IMR-90 (cell line): Measurements from ENCODE around the gene GDI2.

Experiments used
- BHLHE40 ChIP-seq: fragments of 150-350 bp; IDR thresholded peaks from 2 replicates; pipeline ENCODE4 v1.6.1; 2016; ENCODE audit warnings: mild to moderate bottlenecking, low read depth, low read length
- CEBPB ChIP-seq: IDR thresholded peaks from 2 replicates; pipeline ENCODE4 v1.6.1; 2012; ENCODE audit warnings: low read depth, low read length, improper control_type of control experiment
- FOS ChIP-seq: fragments of 150-350 bp; IDR thresholded peaks from 2 replicates; pipeline ENCODE4 v1.6.1; 2016; ENCODE audit warnings: low read depth, low read length
- MAZ ChIP-seq: IDR thresholded peaks from 2 replicates; pipeline ENCODE4 v1.6.1; 2012; ENCODE audit warnings: low read depth, mild to moderate bottlenecking, low read length, improper control_type of control experiment, moderate library complexity, borderline replicate concordance
- MXI1 ChIP-seq: IDR thresholded peaks from 2 replicates; pipeline ENCODE4 v1.6.1; 2012; ENCODE audit warnings: low read depth, mild to moderate bottlenecking, low read length, moderate library complexity, borderline replicate concordance
- NFE2L2 ChIP-seq: fragments of 150-350 bp; IDR thresholded peaks from 2 replicates; pipeline ENCODE4 v1.6.1; 2016; ENCODE audit warnings: low read depth, mild to moderate bottlenecking, low read length
- POLR2A ChIP-seq: IDR thresholded peaks from 2 replicates; pipeline ENCODE4 v1.6.1; 2012; ENCODE audit warnings: mild to moderate bottlenecking, low read depth, low read length
- RAD21 ChIP-seq: IDR thresholded peaks from 2 replicates; pipeline ENCODE4 v1.6.1; 2012; ENCODE audit warnings: low read length, improper control_type of control experiment
- RCOR1 ChIP-seq: IDR thresholded peaks from 2 replicates; pipeline ENCODE4 v1.6.1; 2012; ENCODE audit warnings: mild to moderate bottlenecking, low read length, improper control_type of control experiment; ENCODE audit not compliant: insufficient replicate concordance
- RFX5 ChIP-seq: IDR thresholded peaks from 2 replicates; pipeline ENCODE4 v1.8.0; 2012; ENCODE audit warnings: low read depth, mild to moderate bottlenecking, low read length, moderate library complexity
- SMC3 ChIP-seq: fragments of 150-350 bp; IDR thresholded peaks from 2 replicates; pipeline ENCODE4 v1.6.1; 2016; ENCODE audit warnings: low read depth, mild to moderate bottlenecking, antibody characterized with exemption, low read length, moderate library complexity
- TF ChIP-seq, protein P1 (sequence below): conservative IDR thresholded peaks from 2 replicates; pipeline ENCODE4 v1.5.1; 2012; ENCODE audit warnings: mild to moderate bottlenecking, low read depth, low read length, improper control_type of control experiment
- TF ChIP-seq, protein P2 (sequence below): fragments of 150-350 bp; IDR thresholded peaks from 2 replicates; pipeline ENCODE4 v1.6.1; 2016; ENCODE audit warnings: low read depth, mild to moderate bottlenecking, low read length, moderate library complexity, borderline replicate concordance
- TF ChIP-seq, protein P3 (sequence below): fragments of 150-350 bp; IDR thresholded peaks from 2 replicates; pipeline ENCODE4 v1.6.1; 2017; ENCODE audit warnings: mild to moderate bottlenecking, antibody characterized with exemption, low read length, low read depth

DNA sequence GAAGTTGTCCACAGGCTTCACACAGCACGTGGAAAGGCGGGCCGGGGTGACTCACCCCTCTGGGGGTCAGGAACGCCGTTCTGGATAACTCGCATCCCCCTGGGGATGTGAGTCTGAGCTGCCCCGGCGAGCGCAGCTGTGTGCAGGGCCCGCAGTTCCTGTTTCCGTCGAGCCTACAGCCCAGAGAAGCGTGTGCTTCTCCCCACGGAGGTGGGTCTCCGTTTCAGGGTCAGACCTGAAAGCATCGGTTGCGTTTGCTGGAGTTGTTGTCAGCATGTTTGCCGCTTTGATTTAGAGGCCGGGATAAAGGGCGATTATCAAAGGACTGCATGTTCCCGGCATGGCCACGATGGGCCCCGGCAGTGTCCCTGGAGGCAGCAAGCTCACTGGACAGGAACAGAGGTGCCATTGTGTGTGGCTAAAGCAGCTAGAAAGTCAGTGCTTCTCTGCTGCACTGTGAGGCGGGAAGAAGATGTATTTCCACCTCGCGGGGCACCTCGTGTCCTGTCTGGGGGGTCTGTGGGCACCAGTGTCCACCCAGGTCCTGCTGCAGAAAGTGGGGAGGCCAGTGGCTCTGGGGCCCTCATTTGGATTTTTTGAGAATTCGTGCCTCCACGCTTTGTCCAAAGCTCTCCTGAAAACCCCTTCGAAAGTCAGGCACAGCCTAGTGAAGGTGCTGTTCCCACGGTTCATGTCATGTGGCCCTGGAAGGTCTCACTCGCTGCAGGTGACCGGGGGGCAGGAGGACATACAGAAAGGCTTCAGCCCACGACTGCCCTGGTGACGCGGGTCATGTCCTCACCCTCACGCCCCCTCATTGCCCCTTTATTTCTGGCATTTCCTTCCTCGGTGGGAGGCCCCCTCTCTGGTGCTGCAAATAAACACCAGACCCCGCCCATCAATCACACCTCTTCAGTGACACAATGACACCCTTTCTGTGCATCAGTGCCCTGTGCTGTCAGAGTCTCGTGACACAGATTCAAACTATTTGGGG is 27.4 kb upstream of the GDI2 start:
- TF ChIP-seq, protein P1, sequence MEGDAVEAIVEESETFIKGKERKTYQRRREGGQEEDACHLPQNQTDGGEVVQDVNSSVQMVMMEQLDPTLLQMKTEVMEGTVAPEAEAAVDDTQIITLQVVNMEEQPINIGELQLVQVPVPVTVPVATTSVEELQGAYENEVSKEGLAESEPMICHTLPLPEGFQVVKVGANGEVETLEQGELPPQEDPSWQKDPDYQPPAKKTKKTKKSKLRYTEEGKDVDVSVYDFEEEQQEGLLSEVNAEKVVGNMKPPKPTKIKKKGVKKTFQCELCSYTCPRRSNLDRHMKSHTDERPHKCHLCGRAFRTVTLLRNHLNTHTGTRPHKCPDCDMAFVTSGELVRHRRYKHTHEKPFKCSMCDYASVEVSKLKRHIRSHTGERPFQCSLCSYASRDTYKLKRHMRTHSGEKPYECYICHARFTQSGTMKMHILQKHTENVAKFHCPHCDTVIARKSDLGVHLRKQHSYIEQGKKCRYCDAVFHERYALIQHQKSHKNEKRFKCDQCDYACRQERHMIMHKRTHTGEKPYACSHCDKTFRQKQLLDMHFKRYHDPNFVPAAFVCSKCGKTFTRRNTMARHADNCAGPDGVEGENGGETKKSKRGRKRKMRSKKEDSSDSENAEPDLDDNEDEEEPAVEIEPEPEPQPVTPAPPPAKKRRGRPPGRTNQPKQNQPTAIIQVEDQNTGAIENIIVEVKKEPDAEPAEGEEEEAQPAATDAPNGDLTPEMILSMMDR = no peak
- TF ChIP-seq POLR2A = no peak
- TF ChIP-seq, protein P2, sequence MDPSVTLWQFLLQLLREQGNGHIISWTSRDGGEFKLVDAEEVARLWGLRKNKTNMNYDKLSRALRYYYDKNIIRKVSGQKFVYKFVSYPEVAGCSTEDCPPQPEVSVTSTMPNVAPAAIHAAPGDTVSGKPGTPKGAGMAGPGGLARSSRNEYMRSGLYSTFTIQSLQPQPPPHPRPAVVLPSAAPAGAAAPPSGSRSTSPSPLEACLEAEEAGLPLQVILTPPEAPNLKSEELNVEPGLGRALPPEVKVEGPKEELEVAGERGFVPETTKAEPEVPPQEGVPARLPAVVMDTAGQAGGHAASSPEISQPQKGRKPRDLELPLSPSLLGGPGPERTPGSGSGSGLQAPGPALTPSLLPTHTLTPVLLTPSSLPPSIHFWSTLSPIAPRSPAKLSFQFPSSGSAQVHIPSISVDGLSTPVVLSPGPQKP = no peak
- TF ChIP-seq, protein P3, sequence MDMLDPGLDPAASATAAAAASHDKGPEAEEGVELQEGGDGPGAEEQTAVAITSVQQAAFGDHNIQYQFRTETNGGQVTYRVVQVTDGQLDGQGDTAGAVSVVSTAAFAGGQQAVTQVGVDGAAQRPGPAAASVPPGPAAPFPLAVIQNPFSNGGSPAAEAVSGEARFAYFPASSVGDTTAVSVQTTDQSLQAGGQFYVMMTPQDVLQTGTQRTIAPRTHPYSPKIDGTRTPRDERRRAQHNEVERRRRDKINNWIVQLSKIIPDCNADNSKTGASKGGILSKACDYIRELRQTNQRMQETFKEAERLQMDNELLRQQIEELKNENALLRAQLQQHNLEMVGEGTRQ = no peak
- TF ChIP-seq CEBPB = no peak
- no peak for TF ChIP-seq RAD21
- no peak for TF ChIP-seq MAZ
- no peak for TF ChIP-seq MXI1
- TF ChIP-seq FOS = no peak
- no peak for TF ChIP-seq RFX5
- TF ChIP-seq SMC3 = no peak
- TF ChIP-seq BHLHE40 = no peak
- TF ChIP-seq RCOR1 = no peak
- TF ChIP-seq NFE2L2 = no peak
